ENCODE measurements around the gene KRTAP12-3.

Gene KRTAP12-3

GRCh38 chr21:44702973-44703730, 45.4 kb downstream of the KRTAP12-3 start:
- no peak for DNase-seq (ENCODE audit: low spot score)

- no peak for DNase-seq (ENCODE audit: low spot score)
Observed at GRCh38 chr21:44703731-44704635, 46.3 kb downstream of the KRTAP12-3 start.

- DNase-seq (ENCODE audit: low spot score), result no peak
Observed at GRCh38 chr21:44704636-44705001, 46.9 kb downstream of the KRTAP12-3 start.

- DNase-seq (ENCODE audit: low spot score), result no peak
Observed at GRCh38 chr21:44706026-44706705, 48.4 kb downstream of the KRTAP12-3 start.

GRCh38 chr21:44706706-44707581, 49.2 kb downstream of the KRTAP12-3 start:
- no peak for DNase-seq (ENCODE audit: low spot score)

Data from hematopoietic multipotent progenitor cell treated with erythropoietin and hydrocortisone succinate and interleukin-3 and kit ligand, for 15 days (in vitro differentiated cells).